CD4-positive, alpha-beta T cell (primary cell): ENCODE results near the gene ATXN1. TPM values are rescaled to one million over a fixed set of nuclear protein-coding genes. Genes with fewer than 3 reads are reported as not detected.
A peak's percentile ranks its signal among the peaks of the same experiment; 100 is the strongest.

ENCODE experiments used
- ATAC-seq: fragments of 200-7000 bp; cut with Tn5 transposase; one replicate; pipeline ENCODE4 v1.10.0; 2022; ENCODE audit warnings: mild to moderate bottlenecking; ENCODE audit not compliant: poor library complexity
- CTCF ChIA-PET: fragments of 350-600 bp; sonication (Branson Sonifier 250); formaldehyde crosslinking; loops from one replicate; lab custom pipeline; 2021; ENCODE audit warnings: antibody characterized with exemption, inconsistent platforms; lab: Charles Lee
- POLR2A ChIA-PET: fragments of 350-600 bp; sonication (Branson Sonifier 250); formaldehyde crosslinking; loops from one replicate; lab custom pipeline; 2021; ENCODE audit warnings: antibody characterized with exemption, inconsistent platforms; lab: Charles Lee
- DNase-seq, 14 experiments: peaks; one replicate each; pipeline ENCODE4 v3.0.0-alpha.2; 2013 to 2020; ENCODE audit warnings: mixed read lengths in 2 of 14
- H3K27ac ChIP-seq, 2 donors: one replicate each; pipeline versions ENCODE4 v1.5.1 to v1.7.0; 2013; ENCODE audit warnings: low read length in 2 of 2, low read depth in 1 of 2, mild to moderate bottlenecking in 1 of 2
- H3K27me3 ChIP-seq, 2 experiments: 1 replicate in 1 of 2; 2 replicates in 1 of 2; pipeline versions ENCODE4 v1.6.1 to v1.7.0; 2013; ENCODE audit warnings: low read length in 2 of 2, control low read depth in 1 of 2, mild to moderate bottlenecking in 1 of 2, moderate library complexity in 1 of 2; ENCODE audit not compliant: insufficient read depth in 2 of 2, control insufficient read depth in 1 of 2
- H3K36me3 ChIP-seq: one replicate; pipeline ENCODE4 v1.6.1; 2013; ENCODE audit warnings: low read length, control low read depth; ENCODE audit not compliant: insufficient read depth
- H3K4me1 ChIP-seq: one replicate; pipeline ENCODE4 v1.6.1; 2013; ENCODE audit warnings: low read length, control low read depth; ENCODE audit not compliant: insufficient read depth
- H3K4me3 ChIP-seq: one replicate; pipeline ENCODE4 v1.5.1; 2013; ENCODE audit warnings: mild to moderate bottlenecking, low read length, moderate library complexity
- H3K9me3 ChIP-seq, 2 experiments: 1 replicate in 1 of 2; 2 replicates in 1 of 2; pipeline versions ENCODE4 v1.6.1 to v1.7.0; 2013; ENCODE audit warnings: low read length in 2 of 2, mild to moderate bottlenecking in 2 of 2, control low read depth in 1 of 2, moderate library complexity in 1 of 2; ENCODE audit not compliant: control insufficient read depth in 1 of 2, insufficient read depth in 1 of 2
- H3K27ac Mint-ChIP-seq: one replicate; pipeline ENCODE4 v1.8.0; 2020; ENCODE audit warnings: mixed read lengths
- H3K27me3 Mint-ChIP-seq: one replicate; pipeline ENCODE4 v1.8.0; 2021; ENCODE audit warnings: mixed read lengths
- H3K36me3 Mint-ChIP-seq: one replicate; pipeline ENCODE4 v1.8.0; 2021; ENCODE audit warnings: low read depth, mixed read lengths
- H3K4me1 Mint-ChIP-seq: one replicate; pipeline ENCODE4 v1.8.0; 2021; ENCODE audit warnings: low read depth, mixed read lengths
- H3K4me3 Mint-ChIP-seq: one replicate; pipeline ENCODE4 v1.8.0; 2020; ENCODE audit warnings: mild to moderate bottlenecking, mixed read lengths
- H3K9me3 Mint-ChIP-seq: one replicate; pipeline ENCODE4 v1.8.0; 2020; ENCODE audit warnings: mixed read lengths
- CTCF ChIP-seq: fragments of 200-600 bp; IDR thresholded peaks from one replicate; pipeline ENCODE4 v1.8.0; 2022; ENCODE audit warnings: antibody characterized with exemption, mild to moderate bottlenecking
- intact Hi-C, 2 experiments: fragments of 100-400 bp; cut with DNase I in 1 of 2; cut with micrococcal nuclease in 1 of 2; formaldehyde crosslinking; loops; one replicate each; pipeline versions ENCODE4 v1.15.1 to v1.9.0; 2023 to 2025; cut with DNase I, micrococcal nuclease
- total RNA-seq, 174 experiments: library from RNA in 2 of 174; stranded (reverse) in 2 of 174; gene quantifications; one replicate each; pipeline ENCODE4 v1.2.3 and lab custom pipeline; 2021 to 2026

ATXN1 gene
- total RNA-seq, 2 experiments from 2014 or later, result 74.2 to 76.7 TPM

GRCh38 chr6:16336911-16337294 is 424.4 kb downstream of the ATXN1 start:
- CTCF ChIA-PET, result interaction anchor here (0.8 to 1.2 kb wide), 2 partner anchors 20 to 375 kb away, joined by 3 to 4 read pairs; no protein-coding TSS in a partner anchor

GRCh38 chr6:16336056-16336818 is 425.0 kb downstream of the ATXN1 start:
- Histone ChIP-seq H3K27me3 (no peaks in the 10 kb centered on the region), H3K36me3 (no peaks in the 10 kb centered on the region), H3K4me1 (peaks cover 12% of the 10 kb centered on the region), H3K4me3 (no peak overlapping the region), H3K9me3 (no peaks in the 10 kb centered on the region), H3K27ac (no peak overlapping the region)
- no peaks in the 10 kb centered on the region for H3K36me3 Mint-ChIP-seq
- H3K27me3 Mint-ChIP-seq, result no peaks in the 10 kb centered on the region
- no peaks in the 10 kb centered on the region for H3K4me1 Mint-ChIP-seq
- no peak for ATAC-seq
- ChIA-PET CTCF (no interaction called here), POLR2A (no interaction called here)
- DNase-seq, result no peak
- no peaks in the 10 kb centered on the region for H3K9me3 Mint-ChIP-seq
- no peak for TF ChIP-seq CTCF
- peak overlapping the region; percentile 31 for H3K27ac Mint-ChIP-seq
- no peak overlapping the region for H3K4me3 Mint-ChIP-seq
- intact Hi-C loops, result no loop called here

More at GRCh38 chr6:16336911-16337294, 424.4 kb downstream of the ATXN1 start:
- no peak for DNase-seq
- no peak for TF ChIP-seq CTCF
- no peaks in the 10 kb centered on the region for H3K9me3 Mint-ChIP-seq
- Histone ChIP-seq H3K27ac (no peak overlapping the region), H3K4me1 (peaks cover 6% of the 10 kb centered on the region), H3K4me3 (no peak overlapping the region), H3K36me3 (no peaks in the 10 kb centered on the region), H3K9me3 (no peaks in the 10 kb centered on the region), H3K27me3 (no peaks in the 10 kb centered on the region)
- no peaks in the 10 kb centered on the region for H3K27me3 Mint-ChIP-seq
- ATAC-seq, result no peak
- no peak overlapping the region for H3K27ac Mint-ChIP-seq
- no peak overlapping the region for H3K4me3 Mint-ChIP-seq
- H3K4me1 Mint-ChIP-seq, result no peaks in the 10 kb centered on the region
- H3K36me3 Mint-ChIP-seq, result no peaks in the 10 kb centered on the region
- POLR2A ChIA-PET, result no interaction called here
- intact Hi-C loops, result no loop called here

- H3K36me3 Mint-ChIP-seq, result no peaks in the 10 kb centered on the region
- no peaks in the 10 kb centered on the region for H3K9me3 ChIP-seq
- H3K4me3 Mint-ChIP-seq, result no peak overlapping the region
- POLR2A ChIA-PET, result no interaction called here
- TF ChIP-seq CTCF, result no peak
- no peaks in the 10 kb centered on the region for H3K27me3 ChIP-seq
- no peak for ATAC-seq
- no peak for DNase-seq
- H3K27ac Mint-ChIP-seq, result peak overlapping the region; percentile 68
- CTCF ChIA-PET, result no interaction called here
- H3K4me3 ChIP-seq, result no peak overlapping the region
- no peak overlapping the region for H3K27ac ChIP-seq
- H3K4me1 Mint-ChIP-seq, result no peaks in the 10 kb centered on the region
- H3K4me1 ChIP-seq, result peaks cover 14% of the 10 kb centered on the region
- no peaks in the 10 kb centered on the region for H3K9me3 Mint-ChIP-seq
- H3K36me3 ChIP-seq, result no peaks in the 10 kb centered on the region
- no peaks in the 10 kb centered on the region for H3K27me3 Mint-ChIP-seq
- intact Hi-C loops, result no loop called here
Observed at GRCh38 chr6:16335176-16335575, 426.1 kb downstream of the ATXN1 start.
